Testis (tissue), 3 donors: ENCODE data around the gene AKAP10. TPM values are rescaled to one million over a fixed set of nuclear protein-coding genes. Genes with fewer than 3 reads are reported as not detected.

Experiments
- DNase-seq: peaks from one replicate; pipeline ENCODE4 v3.0.0-alpha.2; 2019
- H3K27ac ChIP-seq, 2 donors: fragments of 200-600 bp; sonication (generic); one replicate each; pipeline ENCODE4 v1.5.1; 2019
- H3K27me3 ChIP-seq: fragments of 200-600 bp; sonication (generic); one replicate; pipeline ENCODE4 v1.5.1; 2019
- H3K36me3 ChIP-seq: fragments of 200-600 bp; sonication (generic); one replicate; pipeline ENCODE4 v1.5.1; 2017; ENCODE audit warnings: low read depth; ENCODE audit errors: missing control alignments
- H3K4me1 ChIP-seq: fragments of 200-600 bp; sonication (generic); one replicate; pipeline ENCODE4 v1.5.1; 2019
- H3K4me3 ChIP-seq, 2 donors: fragments of 200-600 bp; sonication (generic); one replicate each; pipeline ENCODE4 v1.5.1; 2017 to 2019
- H3K9me3 ChIP-seq: fragments of 200-600 bp; sonication (generic); one replicate; pipeline ENCODE4 v1.5.1; 2017
- POLR2A ChIP-seq: fragments of 450-650 bp; IDR thresholded peaks from one replicate; pipeline ENCODE4 v1.6.1; 2017; ENCODE audit warnings: antibody characterized with exemption, mild to moderate bottlenecking, moderate library complexity
- whole genome bisulfite sequencing, 2 donors: methylation state at CpG; one replicate each; pipeline ENCODE4 v1.1.5; 2018; 5-methylcytosine and 5-hydroxymethylcytosine counted together
- intact Hi-C: fragments of 100-400 bp; cut with DNase I; formaldehyde crosslinking; loops from one replicate; pipeline ENCODE4 v1.15.1; 2023; ENCODE audit warnings: low total_unique reads
- polyA plus RNA-seq: library from polyadenylated mRNA; stranded (reverse); fragments of 350-450 nt; fragmentation: Illumina TruSeq; extraction: RNeasy Lipid Tissue Mini Kit (QIAGEN cat#74804); gene quantifications from one replicate; pipeline ENCODE4 v1.2.3, GENCODE V29; 2014; ENCODE audit warnings: low read depth, low replicate concordance; ENCODE audit not compliant: insufficient read depth
- total RNA-seq, 2 donors: library from RNA; depleted of rRNA; stranded (reverse); fragments of >200 nt; gene quantifications; one replicate each; pipeline ENCODE4 v1.2.3, GENCODE V29; 2016
- TF ChIP-seq, protein P1 (sequence below), 3 experiments: fragments of 450-650 bp in 2 of 3; fragments of 200-600 bp in 1 of 3; sonication (generic) in 1 of 3; IDR thresholded peaks; one replicate each; pipeline ENCODE4 v1.5.1; 2016 to 2019; ENCODE audit warnings: antibody characterized with exemption in 3 of 3, mild to moderate bottlenecking in 2 of 3, moderate library complexity in 1 of 3

The AKAP10 gene
- total and polyA plus RNA-seq, 3 donors from 2014 or later, result 36.0 to 40.0 (median 38.4) TPM

DNA sequence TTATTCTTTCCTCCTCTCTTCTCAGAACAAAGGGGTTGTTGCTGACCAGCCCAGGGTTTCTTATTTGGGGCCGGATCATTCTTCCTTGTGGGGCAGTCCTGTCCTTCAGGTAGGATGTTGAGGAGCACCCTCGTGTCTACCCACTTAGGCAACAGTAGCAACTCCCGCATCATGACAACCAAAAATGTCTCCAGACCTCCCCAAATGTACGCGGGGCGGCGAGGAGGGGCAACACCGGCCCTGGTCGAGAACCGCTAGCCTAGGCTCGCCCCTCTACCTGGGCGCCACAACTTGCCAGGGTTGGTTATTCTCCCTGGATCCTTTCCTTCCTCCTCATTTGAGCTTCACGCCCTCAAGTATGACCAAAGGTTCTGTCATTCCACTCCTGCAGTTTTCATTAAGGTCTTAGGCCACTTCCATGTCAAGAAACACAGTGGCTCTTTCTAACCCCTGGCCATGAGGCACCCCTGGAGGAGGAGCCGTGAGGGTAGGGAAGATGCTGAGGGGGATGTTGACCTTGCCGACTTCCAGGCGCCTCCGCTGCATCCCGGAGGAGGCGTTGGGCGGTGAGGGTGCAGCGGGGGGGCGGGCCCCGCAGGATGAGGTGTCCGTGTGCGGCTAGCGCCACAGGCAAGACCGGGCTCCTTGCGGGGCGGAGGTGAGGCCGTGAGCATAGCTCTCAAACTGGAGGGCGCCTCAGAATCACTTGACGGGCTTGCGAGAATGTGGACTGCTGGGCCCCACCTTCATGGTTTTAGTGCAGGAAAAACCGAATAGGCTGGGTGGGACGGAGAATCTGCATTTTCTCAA is 30.8 kb upstream of the AKAP10 start:
- intact Hi-C loops, result loop anchor here (10.0 kb wide), 1 partner anchor 96 kb away; no protein-coding TSS in a partner anchor
- 23 to 26% methylated on average over 32 to 35 of the region's 35 CpGs for WGBS, 2 donors
- DNase-seq, result peak; percentile 43
- no peak for TF ChIP-seq POLR2A
- TF ChIP-seq, protein P1, sequence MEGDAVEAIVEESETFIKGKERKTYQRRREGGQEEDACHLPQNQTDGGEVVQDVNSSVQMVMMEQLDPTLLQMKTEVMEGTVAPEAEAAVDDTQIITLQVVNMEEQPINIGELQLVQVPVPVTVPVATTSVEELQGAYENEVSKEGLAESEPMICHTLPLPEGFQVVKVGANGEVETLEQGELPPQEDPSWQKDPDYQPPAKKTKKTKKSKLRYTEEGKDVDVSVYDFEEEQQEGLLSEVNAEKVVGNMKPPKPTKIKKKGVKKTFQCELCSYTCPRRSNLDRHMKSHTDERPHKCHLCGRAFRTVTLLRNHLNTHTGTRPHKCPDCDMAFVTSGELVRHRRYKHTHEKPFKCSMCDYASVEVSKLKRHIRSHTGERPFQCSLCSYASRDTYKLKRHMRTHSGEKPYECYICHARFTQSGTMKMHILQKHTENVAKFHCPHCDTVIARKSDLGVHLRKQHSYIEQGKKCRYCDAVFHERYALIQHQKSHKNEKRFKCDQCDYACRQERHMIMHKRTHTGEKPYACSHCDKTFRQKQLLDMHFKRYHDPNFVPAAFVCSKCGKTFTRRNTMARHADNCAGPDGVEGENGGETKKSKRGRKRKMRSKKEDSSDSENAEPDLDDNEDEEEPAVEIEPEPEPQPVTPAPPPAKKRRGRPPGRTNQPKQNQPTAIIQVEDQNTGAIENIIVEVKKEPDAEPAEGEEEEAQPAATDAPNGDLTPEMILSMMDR (IDR thresholded peaks at IDR 0.05), result no peak
- H3K4me3 ChIP-seq, result peak overlapping the region; percentile 60 to 81
- H3K27me3 ChIP-seq, result no peaks in the 10 kb centered on the region
- no peaks in the 10 kb centered on the region for H3K9me3 ChIP-seq
- H3K4me1 ChIP-seq, result no peaks in the 10 kb centered on the region
- H3K36me3 ChIP-seq, result no peaks in the 10 kb centered on the region
- H3K27ac ChIP-seq, result peak overlapping the region; percentile 15 to 88

- H3K27ac ChIP-seq, result no peak overlapping the region
- no peak for DNase-seq
- H3K27me3 ChIP-seq, result no peaks in the 10 kb centered on the region
- 52 to 65% methylated on average over 5 of the region's 5 CpGs for WGBS, 2 donors
- H3K4me3 ChIP-seq, result no peak overlapping the region
- H3K9me3 ChIP-seq, result no peaks in the 10 kb centered on the region
- no peaks in the 10 kb centered on the region for H3K36me3 ChIP-seq
- intact Hi-C loops, result no loop called here
- no peak for TF ChIP-seq POLR2A
- H3K4me1 ChIP-seq, result no peaks in the 10 kb centered on the region
Observed at GRCh38 chr17:19996502-19996901, 18.9 kb upstream of the AKAP10 start.

GRCh38 chr17:19996086-19996485 is 18.5 kb upstream of the AKAP10 start:
- Histone ChIP-seq H3K27ac (no peak overlapping the region), H3K4me3 (no peak overlapping the region), H3K4me1 (no peaks in the 10 kb centered on the region), H3K9me3 (no peaks in the 10 kb centered on the region), H3K27me3 (no peaks in the 10 kb centered on the region), H3K36me3 (no peaks in the 10 kb centered on the region)
- no peak for DNase-seq
- intact Hi-C loops, result no loop called here
- TF ChIP-seq, protein P1 (IDR thresholded peaks at IDR 0.05), result no peak
- no peak for TF ChIP-seq POLR2A
- WGBS, 2 donors, result 100% methylated on average over 1 of the region's 1 CpG

DNA sequence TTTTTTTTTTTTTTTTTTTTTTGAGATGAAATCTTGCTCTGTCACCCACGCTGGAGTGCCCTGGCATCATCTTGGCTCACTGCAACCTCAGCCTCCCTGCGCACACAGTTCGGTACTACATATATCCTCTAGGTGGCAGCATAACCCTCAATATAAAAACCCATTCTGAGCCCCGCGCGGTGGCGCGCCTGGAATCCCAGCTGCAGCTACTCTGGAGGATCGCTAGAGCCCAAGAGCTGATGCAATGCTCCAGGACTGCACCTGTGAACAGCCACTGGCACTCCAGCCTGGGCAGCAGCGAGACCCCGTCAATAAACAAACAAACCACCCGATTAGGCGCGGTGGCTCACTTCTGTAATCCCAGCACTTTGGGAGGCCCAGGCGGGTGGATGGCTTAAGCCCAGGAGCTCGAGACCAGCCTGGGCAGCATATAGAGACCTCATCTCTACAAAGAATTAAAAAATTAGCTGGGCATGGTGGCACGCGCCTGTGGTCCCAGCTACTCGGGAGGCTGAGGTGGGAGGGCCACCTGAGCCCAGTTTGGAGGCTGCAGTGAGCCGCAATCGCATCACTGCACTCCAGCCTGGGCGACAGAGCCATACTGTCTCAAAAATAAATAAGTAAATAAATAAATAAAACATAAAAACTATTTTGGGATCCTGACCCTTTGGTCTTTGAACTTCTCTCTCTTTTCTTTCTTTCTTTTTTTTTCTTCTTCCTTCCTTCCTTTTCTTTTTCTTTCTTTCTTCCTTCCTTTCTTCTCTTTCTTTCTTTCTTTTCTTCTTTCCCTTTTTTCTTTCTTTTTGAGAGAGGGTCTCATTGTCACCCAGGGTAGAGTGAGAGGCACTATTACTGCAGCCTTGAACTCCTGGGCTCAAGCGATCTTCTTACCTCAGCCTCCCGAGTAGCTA is 15.4 kb upstream of the AKAP10 start:
- no peaks in the 10 kb centered on the region for H3K27me3 ChIP-seq
- intact Hi-C loops, result loop anchor here (5.0 kb wide), 1 partner anchor 129 kb away; no protein-coding TSS in a partner anchor
- no peaks in the 10 kb centered on the region for H3K36me3 ChIP-seq
- DNase-seq, result peak; percentile 95
- 20 to 23% methylated on average over 21 to 23 of the region's 24 CpGs for WGBS, 2 donors
- H3K27ac ChIP-seq, result no peak overlapping the region
- H3K4me1 ChIP-seq, result no peaks in the 10 kb centered on the region
- H3K9me3 ChIP-seq, result no peaks in the 10 kb centered on the region
- peak overlapping the region in 1 of 2 donors; percentile 20 for H3K4me3 ChIP-seq
- no peak for TF ChIP-seq POLR2A
- TF ChIP-seq, protein P1 (IDR thresholded peaks at IDR 0.05), result peak; percentile 60 to 82 (median 75)
